MM.1S (cell line): ENCODE results near the gene TLR9.

ENCODE experiments used
- DNase-seq: peaks from one replicate; pipeline ENCODE4 v3.0.0-alpha.2; 2015
- H2AFZ ChIP-seq: fragments of 300-600 bp; sonication (generic); 2 replicates; pipeline ENCODE4 v1.6.0; 2016; ENCODE audit warnings: antibody characterized with exemption, low read length
- H3F3A ChIP-seq: fragments of 300-600 bp; sonication (generic); 2 replicates; pipeline ENCODE4 v1.6.1; 2016; ENCODE audit warnings: mild to moderate bottlenecking, antibody characterized with exemption, low read length, moderate library complexity, mixed read lengths; ENCODE audit not compliant: insufficient read depth
- H3K27ac ChIP-seq: fragments of 300-600 bp; sonication (generic); 2 replicates; pipeline ENCODE4 v1.5.1; 2016; ENCODE audit warnings: mild to moderate bottlenecking, low read length
- H3K27me3 ChIP-seq: fragments of 300-600 bp; sonication (generic); replicated peaks from 2 replicates; pipeline ENCODE4 v1.6.0; 2016; ENCODE audit warnings: low read length; ENCODE audit not compliant: insufficient read depth
- H3K36me3 ChIP-seq: fragments of 300-600 bp; sonication (generic); replicated peaks from 2 replicates; pipeline ENCODE4 v1.6.1; 2016; ENCODE audit warnings: mild to moderate bottlenecking, low read length, mixed read lengths; ENCODE audit not compliant: insufficient read depth
- H3K4me1 ChIP-seq: fragments of 300-600 bp; sonication (generic); 2 replicates; pipeline ENCODE4 v1.6.1; 2016; ENCODE audit warnings: low read length, mixed read lengths
- H3K4me2 ChIP-seq: fragments of 300-600 bp; sonication (generic); 2 replicates; pipeline ENCODE4 v1.6.0; 2016; ENCODE audit warnings: low read depth, low read length
- H3K4me3 ChIP-seq: fragments of 300-600 bp; sonication (generic); 2 replicates; pipeline ENCODE4 v1.5.1; 2016; ENCODE audit warnings: low read length, mixed read lengths
- H3K79me2 ChIP-seq: fragments of 300-600 bp; sonication (generic); 2 replicates; pipeline ENCODE4 v1.6.1; 2016; ENCODE audit warnings: mixed run types, low read length, mixed read lengths
- H3K9ac ChIP-seq: fragments of 300-600 bp; sonication (generic); 2 replicates; pipeline ENCODE4 v1.6.1; 2016; ENCODE audit warnings: low read length, mixed read lengths
- H3K9me2 ChIP-seq: fragments of 300-600 bp; sonication (generic); replicated peaks from 2 replicates; pipeline ENCODE4 v1.6.1; 2016; ENCODE audit warnings: mild to moderate bottlenecking, low read length, mixed read lengths; ENCODE audit not compliant: insufficient read depth
- H3K9me3 ChIP-seq: fragments of 300-600 bp; sonication (generic); replicated peaks from 2 replicates; pipeline ENCODE4 v1.6.1; 2016; ENCODE audit warnings: mild to moderate bottlenecking, low read length, mixed read lengths; ENCODE audit not compliant: insufficient read depth
- H4K20me1 ChIP-seq: fragments of 300-600 bp; sonication (generic); 2 replicates; pipeline ENCODE4 v1.6.1; 2016; ENCODE audit warnings: mild to moderate bottlenecking, low read length, moderate library complexity, mixed read lengths; ENCODE audit not compliant: insufficient read depth
- CTCF ChIP-seq: fragments of 300-600 bp; sonication (generic); IDR thresholded peaks from 2 replicates; pipeline ENCODE4 v1.5.1; 2016; ENCODE audit warnings: antibody characterized with exemption, low read length, mixed read lengths
- EZH2 ChIP-seq: fragments of 300-600 bp; sonication (generic); optimal IDR thresholded peaks from 2 replicates; pipeline ENCODE3; 2017; ENCODE audit warnings: low read depth, mild to moderate bottlenecking, antibody characterized with exemption, low read length, mixed read lengths
- EZH2phosphoT487 ChIP-seq: fragments of 300-600 bp; sonication (generic); IDR thresholded peaks from 2 replicates; pipeline ENCODE4 v1.6.1; 2018; ENCODE audit warnings: antibody characterized with exemption, low read length

TLR9 gene

GRCh38 chr3:52233968-52234367, 8.5 kb upstream of the TLR9 start:
- H3K36me3 ChIP-seq, result no peaks in the 10 kb centered on the region

GRCh38 chr3:52233108-52233591, 7.7 kb upstream of the TLR9 start:
- peaks cover 16% of the 10 kb centered on the region for H3K4me1 ChIP-seq
- no peaks in the 10 kb centered on the region for H3K36me3 ChIP-seq
- H3K4me2 ChIP-seq, result no peak overlapping the region
- no peak for DNase-seq
- H3K9me2 ChIP-seq, result no peaks in the 10 kb centered on the region
- no peak overlapping the region for H3K4me3 ChIP-seq
- H3K27ac ChIP-seq, result no peak overlapping the region
- TF ChIP-seq EZH2phosphoT487, result no peak
- no peak for TF ChIP-seq CTCF
- TF ChIP-seq EZH2, result no peak
- H3K9me3 ChIP-seq, result no peaks in the 10 kb centered on the region
- H3K9ac ChIP-seq, result no peak overlapping the region
- no peak overlapping the region for H2AFZ ChIP-seq
- no peaks in the 10 kb centered on the region for H4K20me1 ChIP-seq
- H3K79me2 ChIP-seq, result peaks cover 21% of the 10 kb centered on the region
- H3K27me3 ChIP-seq, result no peaks in the 10 kb centered on the region
- no peaks in the 10 kb centered on the region for H3F3A ChIP-seq

More at GRCh38 chr3:52233968-52234367, 8.5 kb upstream of the TLR9 start:
- DNase-seq, result no peak
- no peak overlapping the region for H3K4me2 ChIP-seq
- no peak overlapping the region for H3K4me3 ChIP-seq
- no peak overlapping the region for H3K9ac ChIP-seq
- H3K4me1 ChIP-seq, result peaks cover 19% of the 10 kb centered on the region
- H3K9me2 ChIP-seq, result no peaks in the 10 kb centered on the region
- no peak overlapping the region for H3K27ac ChIP-seq
- H4K20me1 ChIP-seq, result no peaks in the 10 kb centered on the region
- H3K79me2 ChIP-seq, result peaks cover 28% of the 10 kb centered on the region
- TF ChIP-seq CTCF, result no peak
- no peak for TF ChIP-seq EZH2
- TF ChIP-seq EZH2phosphoT487, result no peak
- H2AFZ ChIP-seq, result no peak overlapping the region
- H3K27me3 ChIP-seq, result no peaks in the 10 kb centered on the region
- H3K9me3 ChIP-seq, result no peaks in the 10 kb centered on the region
- no peaks in the 10 kb centered on the region for H3F3A ChIP-seq

GRCh38 chr3:52232279-52233107, 7.0 kb upstream of the TLR9 start:
- Histone ChIP-seq H3K36me3 (no peaks in the 10 kb centered on the region), H3K9ac (no peak overlapping the region), H3K4me2 (no peak overlapping the region), H2AFZ (no peak overlapping the region), H3K9me3 (no peaks in the 10 kb centered on the region), H3K27me3 (no peaks in the 10 kb centered on the region), H4K20me1 (no peaks in the 10 kb centered on the region), H3F3A (no peaks in the 10 kb centered on the region), H3K27ac (no peak overlapping the region), H3K4me3 (no peak overlapping the region), H3K9me2 (no peaks in the 10 kb centered on the region), H3K79me2 (peaks cover 14% of the 10 kb centered on the region), H3K4me1 (0 out of 2 replicates have a peak, but pooled peaks cover 10% of the 10 kb centered on the region)
- no peak for DNase-seq
- TF ChIP-seq EZH2phosphoT487 (no peak), CTCF (no peak), EZH2 (no peak)
